HCT116 (cell line): Measurements from ENCODE around the gene LAIR1. TPM values are rescaled to one million over a fixed set of nuclear protein-coding genes. Genes with fewer than 3 reads are reported as not detected.

Source experiments
- ATAC-seq: fragments of 200-7000 bp; cut with Tn5 transposase; 2 replicates; pipeline ENCODE4 v1.9.1; 2020; ENCODE audit warnings: mild to moderate bottlenecking, moderate library complexity
- BruUV-seq: library from RNA; stranded (reverse); fragments of 400-500 nt; replicated peaks from 2 replicates; lab custom pipeline; 2021; lab: Mats Ljungman, UMichigan
- CTCF ChIA-PET: fragments of 300-600 bp; sonication (Branson Sonifier 250); formaldehyde crosslinking; loops from one replicate; lab custom pipeline; 2021; ENCODE audit warnings: antibody characterized with exemption; lab: Charles Lee
- POLR2A ChIA-PET: fragments of 300-600, 350-600 bp; sonication (Branson Sonifier 250); formaldehyde crosslinking; loops from one replicate; lab custom pipeline; 2021; ENCODE audit warnings: antibody characterized with exemption; lab: Charles Lee
- RAD21 ChIA-PET, 2 experiments: fragments of 300-600 bp; sonication (Branson Sonifier 250); formaldehyde crosslinking; loops; one replicate each; lab custom pipeline; 2023; ENCODE audit warnings: low total read pairs in 2 of 2; ENCODE audit not compliant: uncharacterized antibody in 2 of 2, unreplicated experiment in 2 of 2, low non-redundant PET in 1 of 2; lab: Charles Lee
- DNase-seq: peaks from one replicate; pipeline ENCODE4 v3.0.0-alpha.2; 2010; ENCODE audit warnings: low read depth, low spot score
- H2AFZ ChIP-seq: fragments of 200-600 bp; shearing (Covaris generic), sonication (generic); 2 replicates; pipeline ENCODE4 v1.6.1; 2017; ENCODE audit warnings: low read depth, mixed run types, mixed read lengths, antibody characterized with exemption, low read length; ENCODE audit not compliant: poor library complexity, severe bottlenecking
- H3K27ac ChIP-seq: 2 replicates; pipeline ENCODE4 v1.5.1; 2012; ENCODE audit warnings: low read depth, low read length
- H3K27me3 ChIP-seq: fragments of 200-600 bp; sonication (generic); 2 replicates; pipeline ENCODE4 v1.6.1; 2016; ENCODE audit warnings: mixed run types, low read length, mixed read lengths; ENCODE audit not compliant: insufficient read depth
- H3K36me3 ChIP-seq, 2 experiments: fragments of 200-500 bp in 1 of 2; fragments of 200-600 bp in 1 of 2; sonication (Bioruptor generic) in 1 of 2; sonication (generic) in 1 of 2; 2 replicates each; pipeline versions ENCODE4 v1.5.1 to v1.6.1; 2014 to 2016; ENCODE audit warnings: low read length in 2 of 2, inconsistent platforms in 1 of 2, mixed read lengths in 1 of 2, mixed run types in 1 of 2; ENCODE audit not compliant: insufficient read depth in 2 of 2, control insufficient read depth in 1 of 2
- H3K4me1 ChIP-seq, 2 experiments: fragments of 200-600 bp in 1 of 2; sonication (generic) in 1 of 2; 2 replicates each; pipeline versions ENCODE4 v1.5.1 to v1.6.1; 2012 to 2017; ENCODE audit warnings: low read length in 2 of 2, inconsistent platforms in 1 of 2, mild to moderate bottlenecking in 1 of 2, mixed read lengths in 1 of 2, mixed run types in 1 of 2, moderate library complexity in 1 of 2; ENCODE audit not compliant: insufficient read depth in 2 of 2, control insufficient read depth in 1 of 2
- H3K4me2 ChIP-seq: fragments of 200-600 bp; sonication (generic); 2 replicates; pipeline ENCODE4 v1.6.1; 2017; ENCODE audit warnings: mixed run types, low read length, mixed read lengths
- H3K4me3 ChIP-seq, 2 experiments: fragments of 200-600 bp in 1 of 2; sonication (generic) in 1 of 2; replicated peaks in 1 of 2; 2 replicates each; pipeline ENCODE4 v1.5.1; 2011 to 2016; ENCODE audit warnings: low read length in 2 of 2, control low read depth in 1 of 2, low read depth in 1 of 2, mild to moderate bottlenecking in 1 of 2, mixed read lengths in 1 of 2, mixed run types in 1 of 2
- H3K79me2 ChIP-seq: fragments of 200-600 bp; sonication (generic); 2 replicates; pipeline ENCODE4 v1.6.1; 2017; ENCODE audit warnings: mild to moderate bottlenecking, mixed run types, low read length, moderate library complexity, mixed read lengths; ENCODE audit not compliant: insufficient read depth
- H3K9ac ChIP-seq: fragments of 200-600 bp; sonication (generic); 2 replicates; pipeline ENCODE4 v1.6.1; 2016; ENCODE audit warnings: low read length, mixed read lengths
- H3K9me2 ChIP-seq: fragments of 200-600 bp; sonication (generic), shearing (Covaris generic); 2 replicates; pipeline ENCODE4 v1.6.1; 2017; ENCODE audit warnings: mixed run types, mild to moderate bottlenecking, moderate library complexity; ENCODE audit not compliant: insufficient read depth
- H3K9me3 ChIP-seq, 2 experiments: fragments of 200-500 bp in 1 of 2; fragments of 200-600 bp in 1 of 2; sonication (Bioruptor generic) in 1 of 2; sonication (generic) in 1 of 2; 2 replicates each; pipeline ENCODE4 v1.6.1; 2014 to 2017; ENCODE audit warnings: low read length in 2 of 2, mixed read lengths in 2 of 2, inconsistent platforms in 1 of 2, low read depth in 1 of 2, mild to moderate bottlenecking in 1 of 2, mixed run types in 1 of 2, moderate library complexity in 1 of 2; ENCODE audit not compliant: control insufficient read depth in 1 of 2, insufficient read depth in 1 of 2
- H4K20me1 ChIP-seq: fragments of 200-600 bp; sonication (generic), shearing (Covaris generic); 2 replicates; pipeline ENCODE4 v1.6.1; 2017; ENCODE audit warnings: mixed run types, mild to moderate bottlenecking, moderate library complexity; ENCODE audit not compliant: insufficient read depth
- CBX3 ChIP-seq: IDR thresholded peaks from 2 replicates; pipeline ENCODE4 v1.6.1; 2012; ENCODE audit warnings: low read depth
- CEBPB ChIP-seq: IDR thresholded peaks from 2 replicates; pipeline ENCODE4 v1.6.1; 2012; ENCODE audit warnings: low read depth
- EGR1 ChIP-seq: IDR thresholded peaks from 2 replicates; pipeline ENCODE4 v1.6.1; 2012; ENCODE audit warnings: low read depth
- ELF1 ChIP-seq: IDR thresholded peaks from 2 replicates; pipeline ENCODE4 v1.6.1; 2012; ENCODE audit warnings: low read depth, borderline replicate concordance
- EZH2 ChIP-seq: fragments of 200-600 bp; sonication (generic); IDR thresholded peaks from 2 replicates; pipeline ENCODE4 v1.6.1; 2017; ENCODE audit warnings: antibody characterized with exemption, mixed run types
- EZH2phosphoT487 ChIP-seq: fragments of 200-600 bp; IDR thresholded peaks from 2 replicates; pipeline ENCODE4 v1.6.1; 2018; ENCODE audit warnings: antibody characterized with exemption, borderline replicate concordance
- FOSL1 ChIP-seq: IDR thresholded peaks from 2 replicates; pipeline ENCODE4 v1.6.1; 2012; ENCODE audit warnings: low read depth
- JUND ChIP-seq: IDR thresholded peaks from 2 replicates; pipeline ENCODE4 v1.6.1; 2012
- POLR2A ChIP-seq: IDR thresholded peaks from 2 replicates; pipeline ENCODE4 v1.7.0; 2011; ENCODE audit warnings: borderline replicate concordance; ENCODE audit not compliant: insufficient read depth, insufficient read length; ENCODE audit errors: extremely low read depth
- POLR2AphosphoS5 ChIP-seq: IDR thresholded peaks from 2 replicates; pipeline ENCODE4 v1.6.1; 2011; ENCODE audit warnings: mild to moderate bottlenecking, low read depth, low read length, moderate library complexity
- RAD21 ChIP-seq: IDR thresholded peaks from 2 replicates; pipeline ENCODE4 v1.6.1; 2012; ENCODE audit warnings: low read depth, mild to moderate bottlenecking
- REST ChIP-seq: IDR thresholded peaks from 2 replicates; pipeline ENCODE4 v1.6.1; 2012; ENCODE audit warnings: low read depth
- SRF ChIP-seq: IDR thresholded peaks from 2 replicates; pipeline ENCODE4 v1.6.1; 2012; ENCODE audit warnings: low read depth
- YY1 ChIP-seq: IDR thresholded peaks from 2 replicates; pipeline ENCODE4 v1.6.1; 2011; ENCODE audit warnings: low read length, low read depth, moderate library complexity, mild to moderate bottlenecking; ENCODE audit not compliant: insufficient replicate concordance; ENCODE audit errors: extremely low read depth
- ZFX ChIP-seq: fragments of 450-650 bp; IDR thresholded peaks from 2 replicates; pipeline ENCODE4 v1.6.1; 2017
- ZNF274 ChIP-seq: fragments of 200-500 bp; sonication (Bioruptor generic); IDR thresholded peaks from 2 replicates; pipeline ENCODE4 v1.6.1; 2014; ENCODE audit warnings: mild to moderate bottlenecking, low read depth, low read length, inconsistent platforms
- intact Hi-C: fragments of 100-400 bp; cut with micrococcal nuclease; formaldehyde crosslinking; loops from 2 replicates; pipeline ENCODE4 v1.10.0; 2022
- total RNA-seq: library from RNA; stranded (reverse); gene quantifications from one replicate; pipeline ENCODE4 v1.2.1, GENCODE V29; 2021; ENCODE audit not compliant: unreplicated experiment
- TF ChIP-seq, protein P1 (sequence below): IDR thresholded peaks from 2 replicates; pipeline ENCODE4 v1.6.1; 2012
- TF ChIP-seq, protein P2 (sequence below), 3 experiments: fragments of 200-600 bp in 1 of 3; sonication (generic) in 1 of 3; IDR thresholded peaks in 2 of 3; conservative IDR thresholded peaks in 1 of 3; 2 replicates each; pipeline ENCODE4 v1.5.1; 2012 to 2017; ENCODE audit warnings: low read depth in 2 of 3, low read length in 2 of 3, antibody characterized with exemption in 1 of 3, borderline replicate concordance in 1 of 3, control low read depth in 1 of 3, mild to moderate bottlenecking in 1 of 3, mixed read lengths in 1 of 3, mixed run types in 1 of 3, moderate library complexity in 1 of 3; ENCODE audit not compliant: insufficient read depth in 1 of 3
- TF ChIP-seq, protein P3 (sequence below): IDR thresholded peaks from 2 replicates; pipeline ENCODE4 v1.6.1; 2011; ENCODE audit warnings: mild to moderate bottlenecking, low read length, moderate library complexity; ENCODE audit not compliant: insufficient replicate concordance; ENCODE audit errors: extremely low read depth
- TF ChIP-seq, protein P4 (sequence below): IDR thresholded peaks from 2 replicates; pipeline ENCODE4 v1.6.1; 2012

The LAIR1 gene
- total RNA-seq, 1 experiment from 2014 or later, result 0.89 TPM

GRCh38 chr19:54351474-54351873 lies 13.3 kb downstream of the LAIR1 start:
- Histone ChIP-seq H4K20me1 (no peaks in the 10 kb centered on the region), H3K27me3 (peaks cover 16% of the 10 kb centered on the region; the same call in 1 of the 2 replicates), H3K4me1 (no peaks in the 10 kb centered on the region), H3K36me3 (no peaks in the 10 kb centered on the region), H3K27ac (no peak overlapping the region), H3K9me3 (no peaks in the 10 kb centered on the region), H3K4me2 (no peak overlapping the region), H2AFZ (no peak overlapping the region), H3K4me3 (no peak overlapping the region), H3K9ac (no peak overlapping the region)
- RAD21 ChIA-PET, result no interaction called here
- intact Hi-C loops, result no loop called here
- CTCF ChIA-PET, result no interaction called here
- TF ChIP-seq, protein P1, sequence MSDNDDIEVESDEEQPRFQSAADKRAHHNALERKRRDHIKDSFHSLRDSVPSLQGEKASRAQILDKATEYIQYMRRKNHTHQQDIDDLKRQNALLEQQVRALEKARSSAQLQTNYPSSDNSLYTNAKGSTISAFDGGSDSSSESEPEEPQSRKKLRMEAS, result no peak
- TF ChIP-seq FOSL1, result no peak
- TF ChIP-seq JUND, result no peak
- TF ChIP-seq, protein P2, sequence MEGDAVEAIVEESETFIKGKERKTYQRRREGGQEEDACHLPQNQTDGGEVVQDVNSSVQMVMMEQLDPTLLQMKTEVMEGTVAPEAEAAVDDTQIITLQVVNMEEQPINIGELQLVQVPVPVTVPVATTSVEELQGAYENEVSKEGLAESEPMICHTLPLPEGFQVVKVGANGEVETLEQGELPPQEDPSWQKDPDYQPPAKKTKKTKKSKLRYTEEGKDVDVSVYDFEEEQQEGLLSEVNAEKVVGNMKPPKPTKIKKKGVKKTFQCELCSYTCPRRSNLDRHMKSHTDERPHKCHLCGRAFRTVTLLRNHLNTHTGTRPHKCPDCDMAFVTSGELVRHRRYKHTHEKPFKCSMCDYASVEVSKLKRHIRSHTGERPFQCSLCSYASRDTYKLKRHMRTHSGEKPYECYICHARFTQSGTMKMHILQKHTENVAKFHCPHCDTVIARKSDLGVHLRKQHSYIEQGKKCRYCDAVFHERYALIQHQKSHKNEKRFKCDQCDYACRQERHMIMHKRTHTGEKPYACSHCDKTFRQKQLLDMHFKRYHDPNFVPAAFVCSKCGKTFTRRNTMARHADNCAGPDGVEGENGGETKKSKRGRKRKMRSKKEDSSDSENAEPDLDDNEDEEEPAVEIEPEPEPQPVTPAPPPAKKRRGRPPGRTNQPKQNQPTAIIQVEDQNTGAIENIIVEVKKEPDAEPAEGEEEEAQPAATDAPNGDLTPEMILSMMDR (IDR thresholded peaks at IDR 0.05 in 2 of 3, conservative IDR thresholded peaks at IDR 0.05 in 1 of 3; ENCODE audit: borderline replicate concordance in 1 of 3, insufficient read depth in 1 of 3, low read depth in 2 of 3, low read length in 2 of 3), result no peak
- TF ChIP-seq, protein P3, sequence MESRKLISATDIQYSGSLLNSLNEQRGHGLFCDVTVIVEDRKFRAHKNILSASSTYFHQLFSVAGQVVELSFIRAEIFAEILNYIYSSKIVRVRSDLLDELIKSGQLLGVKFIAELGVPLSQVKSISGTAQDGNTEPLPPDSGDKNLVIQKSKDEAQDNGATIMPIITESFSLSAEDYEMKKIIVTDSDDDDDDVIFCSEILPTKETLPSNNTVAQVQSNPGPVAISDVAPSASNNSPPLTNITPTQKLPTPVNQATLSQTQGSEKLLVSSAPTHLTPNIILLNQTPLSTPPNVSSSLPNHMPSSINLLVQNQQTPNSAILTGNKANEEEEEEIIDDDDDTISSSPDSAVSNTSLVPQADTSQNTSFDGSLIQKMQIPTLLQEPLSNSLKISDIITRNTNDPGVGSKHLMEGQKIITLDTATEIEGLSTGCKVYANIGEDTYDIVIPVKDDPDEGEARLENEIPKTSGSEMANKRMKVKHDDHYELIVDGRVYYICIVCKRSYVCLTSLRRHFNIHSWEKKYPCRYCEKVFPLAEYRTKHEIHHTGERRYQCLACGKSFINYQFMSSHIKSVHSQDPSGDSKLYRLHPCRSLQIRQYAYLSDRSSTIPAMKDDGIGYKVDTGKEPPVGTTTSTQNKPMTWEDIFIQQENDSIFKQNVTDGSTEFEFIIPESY, result no peak
- no peak for TF ChIP-seq ZNF274
- TF ChIP-seq EZH2phosphoT487, result no peak
- no peak for TF ChIP-seq EZH2
- no peak for TF ChIP-seq CBX3
- TF ChIP-seq YY1, result no peak
- TF ChIP-seq EGR1, result no peak
- TF ChIP-seq CEBPB, result no peak
- TF ChIP-seq, protein P4, sequence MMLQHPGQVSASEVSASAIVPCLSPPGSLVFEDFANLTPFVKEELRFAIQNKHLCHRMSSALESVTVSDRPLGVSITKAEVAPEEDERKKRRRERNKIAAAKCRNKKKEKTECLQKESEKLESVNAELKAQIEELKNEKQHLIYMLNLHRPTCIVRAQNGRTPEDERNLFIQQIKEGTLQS, result no peak
- no peak for TF ChIP-seq SRF
- TF ChIP-seq ZFX, result no peak
- TF ChIP-seq POLR2AphosphoS5, result no peak
- TF ChIP-seq REST, result no peak
- no peak for TF ChIP-seq POLR2A
- TF ChIP-seq RAD21, result no peak
- no peak for TF ChIP-seq ELF1
- TF ChIP-seq, all 23 proteins: peak for 0
- no peaks in the 10 kb centered on the region for H3K79me2 ChIP-seq
- no peak for ATAC-seq
- no peak for DNase-seq
- POLR2A ChIA-PET, result no interaction called here
- H3K9me2 ChIP-seq, result no peaks in the 10 kb centered on the region
- no TSS peak for BruUV-seq
